ENCODE data around the gene ERVW-1.
A peak's percentile ranks its signal among the peaks of the same experiment; 100 is the strongest.

The ERVW-1 gene

DNA sequence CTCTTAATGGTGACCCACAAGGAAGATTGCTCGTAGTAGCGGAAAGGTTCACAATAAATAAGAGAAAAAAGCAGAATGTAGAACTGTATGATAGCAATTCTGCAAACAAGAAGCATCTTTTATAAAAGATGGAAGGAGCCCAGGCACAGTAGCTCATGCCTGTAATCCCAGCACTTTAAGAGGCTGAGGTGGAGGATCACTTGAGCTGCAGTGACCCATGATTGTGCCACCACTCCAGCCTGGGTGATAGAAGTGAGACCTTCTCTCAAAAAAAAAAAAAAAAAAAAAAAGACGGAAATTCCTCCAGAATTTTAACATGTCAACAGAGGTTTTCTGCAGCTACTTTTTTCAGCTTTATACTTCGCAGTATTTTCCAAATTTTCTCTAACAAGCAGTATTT lies 17.2 kb downstream of the ERVW-1 start:
- Histone ChIP-seq H3K79me2 (ENCODE audit: control insufficient read depth, insufficient read depth, low read length) (no peaks in the 10 kb centered on the region), H3K4me1 (ENCODE audit: control insufficient read depth, low read depth, low read length) (no peaks in the 10 kb centered on the region), H3K4ac (ENCODE audit: low read depth, low read length) (no peak overlapping the region), H4K5ac (ENCODE audit: low read length) (no peak overlapping the region), H3K79me1 (ENCODE audit: low read length) (no peaks in the 10 kb centered on the region), H3K4me2 (ENCODE audit: low read length) (no peak overlapping the region), H3K18ac (ENCODE audit: low read length) (no peak overlapping the region), H3K27ac (ENCODE audit: low read depth, low read length) (no peak overlapping the region), H2BK120ac (ENCODE audit: low read depth, low read length) (no peak overlapping the region), H3K9ac (ENCODE audit: low read length) (no peak overlapping the region), H3K36me3 (ENCODE audit: control insufficient read depth, insufficient read depth, low read length) (peaks cover 6% of the 10 kb centered on the region), H2AK5ac (ENCODE audit: low read length) (no peak overlapping the region), H2BK5ac (ENCODE audit: low read length) (no peak overlapping the region), H4K8ac (ENCODE audit: low read depth, low read length) (no peak overlapping the region), H3K4me3 (ENCODE audit: low read length) (no peak overlapping the region), H3K56ac (ENCODE audit: low read length) (no peak overlapping the region), H3K27me3 (ENCODE audit: insufficient read depth, low read length, poor library complexity) (no peaks in the 10 kb centered on the region), H2BK15ac (replicated peaks; ENCODE audit: low read depth) (no peak overlapping the region), H3K23ac (ENCODE audit: low read length) (no peak overlapping the region)
- WGBS (ENCODE audit: extremely low coverage, insufficient coverage, low lambda C conversion rate), result no CpG with 5 or more reads among the region's 4 CpGs
- DNase-seq, result no peak

DNA sequence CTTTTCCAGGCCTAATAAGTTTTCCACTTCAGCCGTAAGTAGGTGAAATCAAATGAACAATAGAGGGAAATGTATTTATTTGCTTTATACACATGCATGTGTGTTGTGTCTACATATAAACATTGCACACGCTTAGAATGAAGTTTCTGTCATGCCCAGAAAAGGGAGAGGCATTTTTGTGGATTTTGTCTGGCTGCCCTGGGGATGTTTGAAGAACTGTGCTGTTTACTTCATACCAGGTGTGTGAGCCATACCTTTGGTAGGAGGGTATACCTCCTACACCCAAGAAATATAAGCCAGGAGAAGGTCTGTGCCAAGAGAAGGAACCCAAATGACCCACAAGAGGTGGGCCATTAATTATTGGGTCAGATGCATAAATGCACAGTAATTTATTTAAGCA lies 17.6 kb downstream of the ERVW-1 start:
- no peaks in the 10 kb centered on the region for H3K79me1 ChIP-seq (ENCODE audit: low read length)
- no peak overlapping the region for H3K23ac ChIP-seq (ENCODE audit: low read length)
- no peak overlapping the region for H3K18ac ChIP-seq (ENCODE audit: low read length)
- no peak overlapping the region for H3K56ac ChIP-seq (ENCODE audit: low read length)
- H4K8ac ChIP-seq (ENCODE audit: low read depth, low read length), result no peak overlapping the region
- DNase-seq, result no peak
- peaks cover 6% of the 10 kb centered on the region for H3K36me3 ChIP-seq (ENCODE audit: control insufficient read depth, insufficient read depth, low read length)
- no peak overlapping the region for H3K9ac ChIP-seq (ENCODE audit: low read length)
- H2BK5ac ChIP-seq (ENCODE audit: low read length), result no peak overlapping the region
- H3K27ac ChIP-seq (ENCODE audit: low read depth, low read length), result no peak overlapping the region
- H3K4me3 ChIP-seq (ENCODE audit: low read length), result no peak overlapping the region
- no peak overlapping the region for H2BK120ac ChIP-seq (ENCODE audit: low read depth, low read length)
- WGBS (ENCODE audit: extremely low coverage, insufficient coverage, low lambda C conversion rate), result no CpG with 5 or more reads among the region's 2 CpGs
- no peak overlapping the region for H3K4me2 ChIP-seq (ENCODE audit: low read length)
- H2AK5ac ChIP-seq (ENCODE audit: low read length), result no peak overlapping the region
- H3K4ac ChIP-seq (ENCODE audit: low read depth, low read length), result no peak overlapping the region
- no peaks in the 10 kb centered on the region for H3K4me1 ChIP-seq (ENCODE audit: control insufficient read depth, low read depth, low read length)
- no peak overlapping the region for H4K5ac ChIP-seq (ENCODE audit: low read length)
- H3K79me2 ChIP-seq (ENCODE audit: control insufficient read depth, insufficient read depth, low read length), result no peaks in the 10 kb centered on the region
- no peaks in the 10 kb centered on the region for H3K27me3 ChIP-seq (ENCODE audit: insufficient read depth, low read length, poor library complexity)
- H2BK15ac ChIP-seq (replicated peaks; ENCODE audit: low read depth), result no peak overlapping the region

DNA sequence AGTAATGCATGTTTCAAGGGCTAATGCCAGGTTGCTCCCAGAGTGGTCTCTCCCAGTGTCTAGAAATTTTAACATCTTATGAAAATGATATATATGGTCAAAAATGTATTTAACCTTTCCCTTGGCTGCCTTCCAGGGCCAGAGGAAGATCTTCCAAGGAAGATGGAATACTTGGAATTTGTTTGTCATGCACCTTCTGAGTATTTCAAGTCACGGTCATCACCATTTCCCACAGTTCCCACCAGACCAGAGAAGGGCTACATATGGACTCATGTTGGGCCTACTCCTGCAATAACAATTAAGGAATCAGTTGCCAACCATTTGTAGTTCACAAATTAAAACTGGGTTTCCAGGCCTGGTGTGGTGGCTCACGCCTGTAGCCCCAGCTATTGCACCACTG lies 21.5 kb downstream of the ERVW-1 start:
- H2BK15ac ChIP-seq (replicated peaks; ENCODE audit: low read depth), result no peak overlapping the region
- H3K79me2 ChIP-seq (ENCODE audit: control insufficient read depth, insufficient read depth, low read length), result no peaks in the 10 kb centered on the region
- no peak overlapping the region for H2AK5ac ChIP-seq (ENCODE audit: low read length)
- H4K5ac ChIP-seq (ENCODE audit: low read length), result no peak overlapping the region
- no CpG with 5 or more reads among the region's 2 CpGs for WGBS (ENCODE audit: extremely low coverage, insufficient coverage, low lambda C conversion rate)
- no peak overlapping the region for H3K4me3 ChIP-seq (ENCODE audit: low read length)
- no peak overlapping the region for H3K18ac ChIP-seq (ENCODE audit: low read length)
- no peak overlapping the region for H3K9ac ChIP-seq (ENCODE audit: low read length)
- no peak overlapping the region for H3K23ac ChIP-seq (ENCODE audit: low read length)
- no peak overlapping the region for H2BK5ac ChIP-seq (ENCODE audit: low read length)
- H2BK120ac ChIP-seq (ENCODE audit: low read depth, low read length), result no peak overlapping the region
- H4K8ac ChIP-seq (ENCODE audit: low read depth, low read length), result no peak overlapping the region
- H3K4ac ChIP-seq (ENCODE audit: low read depth, low read length), result no peak overlapping the region
- H3K27me3 ChIP-seq (ENCODE audit: insufficient read depth, low read length, poor library complexity), result no peaks in the 10 kb centered on the region
- no peak for DNase-seq
- no peaks in the 10 kb centered on the region for H3K4me1 ChIP-seq (ENCODE audit: control insufficient read depth, low read depth, low read length)
- H3K4me2 ChIP-seq (ENCODE audit: low read length), result no peak overlapping the region
- no peak overlapping the region for H3K27ac ChIP-seq (ENCODE audit: low read depth, low read length)
- no peak overlapping the region for H3K56ac ChIP-seq (ENCODE audit: low read length)
- H3K79me1 ChIP-seq (ENCODE audit: low read length), result peaks cover 7% of the 10 kb centered on the region
- peaks cover 13% of the 10 kb centered on the region for H3K36me3 ChIP-seq (ENCODE audit: control insufficient read depth, insufficient read depth, low read length)

DNA sequence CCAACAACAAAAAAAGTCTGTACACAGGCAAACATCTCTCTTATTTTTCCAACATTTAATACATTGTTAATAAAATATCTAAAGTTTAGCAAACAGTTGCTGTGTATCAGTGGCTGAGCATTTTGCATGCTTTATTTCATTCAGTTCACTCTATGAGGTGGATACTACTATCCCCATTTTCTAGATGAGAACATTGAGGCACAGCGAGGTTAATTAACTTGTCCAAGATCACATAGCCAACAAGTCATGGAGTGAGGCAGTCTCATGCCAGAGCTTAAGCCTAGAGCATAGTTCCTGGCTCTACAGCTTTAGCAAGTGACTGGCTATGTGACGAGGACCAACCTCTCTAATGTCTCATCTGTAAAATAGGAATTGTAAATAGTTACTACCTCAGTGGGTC lies 26.1 kb downstream of the ERVW-1 start:
- no peak overlapping the region for H3K56ac ChIP-seq (ENCODE audit: low read length)
- no peak overlapping the region for H3K18ac ChIP-seq (ENCODE audit: low read length)
- H2AK5ac ChIP-seq (ENCODE audit: low read length), result no peak overlapping the region
- no peak overlapping the region for H4K5ac ChIP-seq (ENCODE audit: low read length)
- H3K79me1 ChIP-seq (ENCODE audit: low read length), result peaks cover 10% of the 10 kb centered on the region
- H3K23ac ChIP-seq (ENCODE audit: low read length), result no peak overlapping the region
- H2BK15ac ChIP-seq (replicated peaks; ENCODE audit: low read depth), result no peak overlapping the region
- no peak overlapping the region for H3K27ac ChIP-seq (ENCODE audit: low read depth, low read length)
- H3K36me3 ChIP-seq (ENCODE audit: control insufficient read depth, insufficient read depth, low read length), result peaks cover 14% of the 10 kb centered on the region
- H2BK5ac ChIP-seq (ENCODE audit: low read length), result no peak overlapping the region
- peaks cover 4% of the 10 kb centered on the region for H3K79me2 ChIP-seq (ENCODE audit: control insufficient read depth, insufficient read depth, low read length)
- no peak overlapping the region for H4K8ac ChIP-seq (ENCODE audit: low read depth, low read length)
- no peaks in the 10 kb centered on the region for H3K4me1 ChIP-seq (ENCODE audit: control insufficient read depth, low read depth, low read length)
- no peak overlapping the region for H3K4me3 ChIP-seq (ENCODE audit: low read length)
- no peak overlapping the region for H3K4me2 ChIP-seq (ENCODE audit: low read length)
- no peak overlapping the region for H3K4ac ChIP-seq (ENCODE audit: low read depth, low read length)
- WGBS (ENCODE audit: extremely low coverage, insufficient coverage, low lambda C conversion rate), result no CpG with 5 or more reads among the region's 2 CpGs
- DNase-seq, result no peak
- no peak overlapping the region for H3K9ac ChIP-seq (ENCODE audit: low read length)
- no peaks in the 10 kb centered on the region for H3K27me3 ChIP-seq (ENCODE audit: insufficient read depth, low read length, poor library complexity)
- no peak overlapping the region for H2BK120ac ChIP-seq (ENCODE audit: low read depth, low read length)

DNA sequence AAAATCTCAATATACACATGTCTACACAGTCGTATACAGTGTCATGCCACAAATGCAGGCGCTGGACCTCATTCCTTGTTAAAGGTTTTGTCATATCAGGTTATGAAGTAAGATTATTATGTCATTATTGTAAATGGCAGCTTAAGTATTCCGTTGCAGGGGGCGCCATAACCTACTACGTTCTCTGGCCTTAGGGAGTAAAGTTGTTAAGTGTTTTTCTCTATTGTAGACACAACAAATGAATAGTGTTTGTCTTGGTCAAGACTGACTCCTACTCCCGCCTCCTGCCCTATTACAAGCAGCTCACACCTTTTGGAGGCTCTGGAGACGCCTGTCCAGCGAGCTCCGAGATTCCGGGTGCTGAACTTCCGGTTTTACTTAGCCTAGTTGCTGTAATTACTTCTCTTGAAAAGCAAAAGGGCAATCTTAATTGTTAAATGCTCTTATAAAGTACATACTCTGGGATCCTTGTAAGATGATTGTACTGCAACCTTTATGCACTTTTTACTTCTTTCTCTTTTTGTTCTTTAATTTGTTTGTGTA lies 29.5 kb downstream of the ERVW-1 start:
- Histone ChIP-seq H3K9ac (ENCODE audit: low read length) (peak overlapping the region; percentile 98), H4K8ac (ENCODE audit: low read depth, low read length) (peak overlapping the region; percentile 59), H4K5ac (ENCODE audit: low read length) (no peak overlapping the region), H3K4me2 (ENCODE audit: low read length) (peak overlapping the region; percentile 92), H3K4me3 (ENCODE audit: low read length) (peak overlapping the region; percentile 96), H3K18ac (ENCODE audit: low read length) (no peak overlapping the region), H3K56ac (ENCODE audit: low read length) (peak overlapping the region; percentile 47), H3K4me1 (ENCODE audit: control insufficient read depth, low read depth, low read length) (no peaks in the 10 kb centered on the region), H3K23ac (ENCODE audit: low read length) (no peak overlapping the region), H2BK15ac (replicated peaks; ENCODE audit: low read depth) (no peak overlapping the region), H3K36me3 (ENCODE audit: control insufficient read depth, insufficient read depth, low read length) (peaks cover 4% of the 10 kb centered on the region), H3K79me2 (ENCODE audit: control insufficient read depth, insufficient read depth, low read length) (peaks cover 4% of the 10 kb centered on the region), H3K27ac (ENCODE audit: low read depth, low read length) (no peak overlapping the region), H3K79me1 (ENCODE audit: low read length) (peaks cover 9% of the 10 kb centered on the region), H2AK5ac (ENCODE audit: low read length) (no peak overlapping the region), H2BK120ac (ENCODE audit: low read depth, low read length) (no peak overlapping the region), H2BK5ac (ENCODE audit: low read length) (no peak overlapping the region), H3K4ac (ENCODE audit: low read depth, low read length) (no peak overlapping the region), H3K27me3 (ENCODE audit: insufficient read depth, low read length, poor library complexity) (no peaks in the 10 kb centered on the region)
- no CpG with 5 or more reads among the region's 11 CpGs for WGBS (ENCODE audit: extremely low coverage, insufficient coverage, low lambda C conversion rate)
- peak; percentile 57 for DNase-seq
